DMS79 (cell line): ENCODE data around the gene PHF21A.
"Not testable (repeated sequence)": the region's sequence is repeated elsewhere in the genome, so short reads cannot be mapped to it uniquely, and the experiment has no call there.

Source experiments
- DNase-seq: peaks from one replicate; lab custom pipeline; 2025; lab: John Stamatoyannopoulos, UW

Gene PHF21A

DNA sequence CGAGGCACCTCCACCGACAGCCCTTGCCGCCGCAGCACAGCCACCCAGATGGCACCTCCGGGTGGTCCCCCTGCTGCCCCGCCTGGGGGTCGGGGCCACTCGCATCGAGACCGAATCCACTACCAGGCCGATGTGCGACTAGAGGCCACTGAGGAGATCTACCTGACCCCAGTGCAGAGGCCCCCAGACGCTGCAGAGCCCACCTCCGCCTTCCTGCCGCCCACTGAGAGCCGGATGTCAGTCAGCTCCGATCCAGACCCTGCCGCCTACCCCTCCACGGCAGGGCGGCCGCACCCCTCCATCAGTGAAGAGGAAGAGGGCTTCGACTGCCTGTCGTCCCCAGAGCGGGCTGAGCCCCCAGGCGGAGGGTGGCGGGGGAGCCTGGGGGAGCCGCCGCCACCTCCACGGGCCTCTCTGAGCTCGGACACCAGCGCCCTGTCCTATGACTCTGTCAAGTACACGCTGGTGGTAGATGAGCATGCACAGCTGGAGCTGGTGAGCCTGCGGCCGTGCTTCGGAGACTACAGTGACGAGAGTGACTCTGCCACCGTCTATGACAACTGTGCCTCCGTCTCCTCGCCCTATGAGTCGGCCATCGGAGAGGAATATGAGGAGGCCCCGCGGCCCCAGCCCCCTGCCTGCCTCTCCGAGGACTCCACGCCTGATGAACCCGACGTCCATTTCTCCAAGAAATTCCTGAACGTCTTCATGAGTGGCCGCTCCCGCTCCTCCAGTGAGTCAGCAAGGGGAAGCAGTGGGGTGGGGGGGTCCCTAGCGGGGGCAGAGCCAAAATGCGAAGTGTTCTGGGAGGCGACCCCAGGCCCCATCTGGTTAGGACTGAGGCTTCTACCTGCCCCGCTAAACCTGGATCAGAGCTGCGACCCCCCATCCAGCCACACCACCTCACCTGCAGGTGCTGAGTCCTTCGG, 218.5 kb downstream of the PHF21A start:
- no peak for DNase-seq

DNA sequence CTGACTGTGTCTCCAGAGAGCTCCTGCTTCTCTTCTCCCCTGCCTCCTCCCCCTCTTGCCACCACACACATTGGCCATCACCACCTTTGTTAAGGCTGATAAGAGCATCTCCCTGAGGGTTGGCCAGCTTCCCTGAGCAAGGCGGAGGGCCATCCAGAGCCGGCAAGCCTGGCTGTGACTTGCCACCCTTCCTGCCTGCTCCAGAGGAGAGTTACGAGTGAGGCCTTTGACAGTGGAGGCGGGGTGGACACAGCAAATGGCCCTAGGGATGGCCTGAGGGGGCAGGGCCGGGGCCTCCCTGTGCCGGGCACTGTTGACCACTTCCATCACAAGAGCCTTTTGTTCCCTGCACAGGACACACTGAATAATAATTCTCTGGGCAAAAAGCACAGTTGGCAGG, 219.6 kb downstream of the PHF21A start:
- DNase-seq = no peak

DNA sequence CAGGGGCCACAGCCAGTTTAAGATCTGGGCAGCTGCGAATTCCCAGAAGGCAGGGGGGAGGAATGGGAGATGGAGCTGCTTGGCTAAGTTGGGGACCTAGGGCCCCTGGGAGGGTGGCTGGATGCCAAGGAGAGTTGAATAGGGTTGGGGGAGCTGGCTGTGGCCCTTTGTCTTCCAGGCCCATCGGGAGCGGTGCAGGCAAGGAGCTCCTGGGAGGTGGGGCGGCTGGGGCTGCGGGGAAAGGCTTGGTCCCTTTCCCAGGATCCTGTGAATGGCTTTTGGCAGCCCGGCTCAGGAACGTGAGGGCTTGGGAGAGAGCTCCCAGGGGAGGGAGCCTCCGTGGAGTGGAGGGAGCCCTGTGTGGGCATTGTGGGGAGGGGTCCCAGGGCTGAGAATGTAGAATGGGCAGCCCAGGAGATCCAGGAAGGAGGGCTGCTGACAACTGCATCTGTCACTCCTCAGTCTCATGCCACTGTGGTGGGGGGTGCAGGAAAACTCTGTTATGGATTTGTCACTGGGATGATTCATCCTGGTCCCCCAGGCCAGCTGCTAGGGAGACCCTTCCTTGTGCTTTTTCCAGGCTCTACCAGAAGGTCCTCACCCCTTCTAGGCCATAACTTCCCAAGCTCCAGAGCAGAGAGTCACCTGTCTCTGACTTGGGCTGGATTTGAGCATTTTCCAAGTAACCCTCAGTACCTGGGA, 220.2 kb downstream of the PHF21A start:
- peak; percentile 4 for DNase-seq

GRCh38 chr11:45900175-45900800, 221.0 kb downstream of the PHF21A start:
- DNase-seq = not testable (repeated sequence)

- peak; percentile 93 for DNase-seq
Observed at GRCh38 chr11:45899448-45900174, 221.6 kb downstream of the PHF21A start.

GRCh38 chr11:45899086-45899447, 222.2 kb downstream of the PHF21A start:
- DNase-seq = peak; percentile 46

DNA sequence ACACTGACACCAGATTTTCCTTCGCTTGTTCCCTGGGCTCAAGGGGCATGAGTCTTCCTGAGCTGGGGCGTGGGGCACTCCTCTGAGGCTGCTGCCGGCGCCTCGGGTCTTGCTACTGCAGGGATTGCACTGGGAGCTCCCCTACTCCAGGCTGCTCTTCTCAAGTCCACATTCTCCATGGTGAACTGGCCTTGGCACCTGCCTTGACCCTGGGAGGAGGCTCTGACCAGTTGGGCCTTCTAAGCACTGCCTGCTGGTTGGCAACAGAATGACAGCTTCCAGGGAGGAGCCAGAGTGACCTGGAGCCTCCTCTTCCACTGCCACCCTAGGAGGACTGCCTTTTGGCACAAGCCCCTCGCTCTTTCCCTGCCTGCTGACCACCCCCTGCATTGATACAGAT, 223.7 kb downstream of the PHF21A start:
- no peak for DNase-seq

GRCh38 chr11:45896422-45896984, 224.8 kb downstream of the PHF21A start:
- peak; percentile 55 for DNase-seq

GRCh38 chr11:45895553-45896259, 225.5 kb downstream of the PHF21A start:
- no peak for DNase-seq

DNA sequence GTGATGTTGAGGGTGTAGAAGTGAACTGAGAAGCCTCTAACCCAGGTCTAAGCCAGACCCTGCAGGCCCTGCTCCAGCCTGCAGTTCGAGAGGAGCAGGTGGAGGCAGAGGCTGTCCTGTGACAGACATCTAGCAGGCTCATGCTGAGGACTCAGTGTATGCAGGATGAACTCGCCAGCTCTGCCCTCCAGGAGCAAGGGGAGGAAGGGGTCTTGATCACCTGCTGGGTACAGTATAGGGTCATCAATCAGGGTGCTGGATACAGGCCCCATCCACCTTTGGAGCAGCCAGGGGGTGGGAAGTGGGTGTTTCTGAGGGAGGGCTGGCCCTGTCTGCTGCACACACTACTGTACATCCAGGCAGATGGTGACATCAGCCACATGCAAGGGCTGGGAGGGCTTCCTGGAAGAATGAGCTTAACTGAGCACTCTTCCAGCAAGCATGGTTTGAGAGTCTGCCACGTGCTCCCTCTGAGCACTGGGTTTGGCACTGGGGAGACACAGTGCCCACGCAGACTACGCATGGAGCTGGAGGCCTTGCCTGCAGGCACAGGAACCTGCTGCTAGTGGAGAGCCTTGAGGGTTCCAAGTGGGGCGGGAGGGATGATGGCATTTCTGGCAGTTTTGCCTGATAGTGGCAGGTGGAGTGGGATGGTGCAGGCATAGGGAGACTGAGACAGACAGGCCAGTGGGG, 226.6 kb downstream of the PHF21A start:
- DNase-seq = no peak

DNA sequence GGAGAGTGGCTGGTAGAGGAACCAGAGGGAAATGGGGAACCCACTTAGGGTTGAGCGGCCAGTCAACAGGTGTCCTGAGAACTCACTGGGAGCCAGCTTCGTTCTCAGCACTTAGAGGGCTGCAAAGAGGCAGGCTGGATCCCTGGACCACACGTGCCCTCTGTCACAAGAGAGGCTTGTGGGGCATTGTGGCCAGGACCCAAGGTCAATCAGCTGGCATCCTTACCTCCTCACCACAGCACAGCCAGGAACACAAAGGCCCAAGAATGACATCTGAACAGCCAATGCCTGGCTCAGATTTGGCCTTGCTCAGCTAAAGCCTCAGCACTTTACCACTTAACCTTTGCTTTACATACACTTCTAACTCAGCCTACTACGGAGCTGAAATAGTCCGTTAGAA, 228.4 kb downstream of the PHF21A start:
- DNase-seq = no peak

GRCh38 chr11:45890886-45891550, 230.2 kb downstream of the PHF21A start:
- no peak for DNase-seq

DNA sequence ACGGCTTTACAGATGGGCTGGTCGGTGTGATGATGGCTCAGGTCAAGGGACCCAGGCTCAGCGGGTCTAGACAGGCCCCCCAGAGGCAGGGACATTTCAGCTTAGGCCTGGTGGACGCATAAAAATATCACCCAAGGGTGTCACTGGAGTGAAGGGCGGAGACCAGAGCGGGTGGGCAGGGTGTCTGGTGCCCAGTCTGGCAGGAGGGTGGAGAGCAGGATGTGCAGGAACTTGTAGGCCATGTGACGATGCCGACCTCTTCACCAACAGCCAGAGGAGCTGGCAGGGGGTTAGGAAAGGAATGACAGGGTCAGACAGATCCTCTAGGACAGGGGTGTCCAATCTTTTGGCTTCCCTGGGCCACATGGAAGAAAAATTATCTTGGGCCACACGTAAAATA, 231.3 kb downstream of the PHF21A start:
- DNase-seq = no peak

DNA sequence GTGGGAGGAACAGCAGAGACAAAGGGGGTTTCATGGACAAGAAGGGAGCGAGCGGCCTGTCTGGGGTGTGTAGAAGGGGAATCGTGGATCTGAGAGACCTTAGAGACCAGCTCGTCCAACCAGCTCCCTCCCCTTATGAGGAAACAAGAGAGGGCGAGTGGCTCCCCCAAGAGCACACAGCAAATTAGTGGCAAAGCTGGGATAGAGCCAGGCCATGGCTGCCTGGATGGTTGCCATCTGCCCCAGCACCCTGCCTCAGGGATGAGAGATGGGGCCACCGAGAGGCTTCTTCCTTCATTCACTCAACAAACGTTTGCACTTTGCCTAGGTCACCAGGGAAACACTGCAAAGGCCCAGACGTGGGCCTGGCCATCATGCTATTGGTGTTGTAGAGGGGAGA, 231.7 kb downstream of the PHF21A start:
- no peak for DNase-seq

DNA sequence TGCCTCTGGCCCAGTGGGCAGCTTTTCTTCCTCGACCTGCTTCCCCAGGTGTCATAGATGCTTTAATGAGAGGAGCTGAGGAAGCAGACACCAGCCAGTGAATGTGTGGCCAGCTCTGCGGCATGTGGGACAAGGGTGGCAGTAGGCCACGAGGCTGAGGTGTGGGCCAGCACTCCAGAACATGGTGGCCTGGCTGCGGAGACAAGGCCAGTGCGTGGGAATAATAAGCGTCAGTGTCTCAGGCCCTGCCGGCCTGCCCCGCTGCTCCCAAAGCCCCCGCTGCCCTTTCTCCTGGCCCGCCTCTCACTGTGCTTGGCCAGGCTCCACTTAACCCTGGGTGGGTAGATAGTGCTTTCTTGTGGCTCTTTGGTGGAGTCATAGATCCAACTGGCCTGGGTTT, 233.7 kb downstream of the PHF21A start:
- DNase-seq = no peak

DNA sequence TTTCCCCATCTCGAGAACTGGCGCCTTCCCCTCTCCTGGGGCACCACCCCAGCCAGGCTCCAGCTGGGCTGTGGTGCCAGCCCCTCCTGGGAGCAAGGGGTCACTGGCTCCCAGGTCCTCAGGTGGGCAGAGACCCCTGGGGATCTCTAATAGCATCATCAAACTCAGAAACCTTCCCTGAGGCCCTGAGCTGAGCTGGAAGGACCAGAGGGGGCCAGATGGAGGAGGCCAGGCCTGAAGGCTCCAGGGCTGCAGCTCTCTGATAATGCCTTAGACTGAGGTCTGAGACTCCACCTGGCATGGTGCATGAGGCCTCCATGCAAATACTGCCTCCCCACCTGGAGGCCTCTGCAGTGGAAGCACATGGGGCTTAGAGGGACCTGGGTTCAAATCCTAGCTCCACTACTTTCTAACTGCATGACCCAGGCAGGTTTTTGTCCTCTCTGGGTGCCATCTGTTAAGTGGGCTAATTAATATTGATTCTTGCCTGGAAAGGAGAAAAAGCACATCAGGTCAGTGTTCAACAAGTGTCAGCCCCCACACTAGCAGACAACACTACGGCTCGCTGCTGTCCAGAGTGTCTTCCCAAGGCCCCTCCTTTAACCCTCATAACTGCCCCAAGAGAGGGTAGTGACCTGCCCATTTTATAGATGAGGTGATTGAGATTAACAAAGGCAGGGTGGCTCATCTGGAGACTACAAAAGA, 234.3 kb downstream of the PHF21A start:
- no peak for DNase-seq

DNA sequence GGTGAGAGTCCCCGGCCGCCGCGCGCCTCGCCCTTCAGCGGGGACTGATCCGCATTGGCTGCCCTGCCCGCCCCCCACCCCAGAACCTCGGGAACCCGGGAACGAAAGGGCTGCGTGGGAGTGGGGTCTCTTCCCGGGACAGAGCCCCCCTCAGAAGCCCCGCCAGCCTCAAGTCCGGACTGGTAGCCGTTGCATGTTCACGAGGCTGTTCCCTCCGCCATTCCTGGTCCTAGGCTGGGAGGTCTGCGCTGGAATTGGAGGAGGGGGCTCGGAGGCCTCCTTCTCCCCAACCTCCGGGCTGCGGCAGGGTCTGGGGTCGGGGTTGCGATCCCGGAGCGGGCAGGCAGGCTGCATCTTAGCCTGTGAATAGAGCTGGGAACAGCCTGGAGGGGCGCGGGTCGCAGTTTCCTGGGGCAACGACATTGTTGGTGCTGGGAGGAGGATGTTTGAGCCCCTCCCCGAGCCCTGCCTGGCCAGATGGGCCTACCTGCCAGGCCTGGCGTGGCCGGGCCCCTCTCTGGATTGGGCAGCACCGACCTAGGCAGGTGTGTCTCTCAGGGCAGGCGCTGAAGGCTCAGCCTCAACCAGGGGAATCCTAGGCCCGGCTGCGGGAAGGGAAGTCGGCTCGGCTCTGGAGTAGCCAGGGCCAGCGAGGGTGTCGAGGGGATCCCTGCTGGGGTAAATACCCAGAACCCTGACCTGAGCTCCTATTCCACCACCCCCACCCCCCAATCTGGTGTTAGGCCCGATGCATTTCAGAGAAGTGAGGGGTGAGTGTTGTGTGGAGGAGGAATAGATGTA, 235.1 kb downstream of the PHF21A start:
- DNase-seq = peak; percentile 14

DNA sequence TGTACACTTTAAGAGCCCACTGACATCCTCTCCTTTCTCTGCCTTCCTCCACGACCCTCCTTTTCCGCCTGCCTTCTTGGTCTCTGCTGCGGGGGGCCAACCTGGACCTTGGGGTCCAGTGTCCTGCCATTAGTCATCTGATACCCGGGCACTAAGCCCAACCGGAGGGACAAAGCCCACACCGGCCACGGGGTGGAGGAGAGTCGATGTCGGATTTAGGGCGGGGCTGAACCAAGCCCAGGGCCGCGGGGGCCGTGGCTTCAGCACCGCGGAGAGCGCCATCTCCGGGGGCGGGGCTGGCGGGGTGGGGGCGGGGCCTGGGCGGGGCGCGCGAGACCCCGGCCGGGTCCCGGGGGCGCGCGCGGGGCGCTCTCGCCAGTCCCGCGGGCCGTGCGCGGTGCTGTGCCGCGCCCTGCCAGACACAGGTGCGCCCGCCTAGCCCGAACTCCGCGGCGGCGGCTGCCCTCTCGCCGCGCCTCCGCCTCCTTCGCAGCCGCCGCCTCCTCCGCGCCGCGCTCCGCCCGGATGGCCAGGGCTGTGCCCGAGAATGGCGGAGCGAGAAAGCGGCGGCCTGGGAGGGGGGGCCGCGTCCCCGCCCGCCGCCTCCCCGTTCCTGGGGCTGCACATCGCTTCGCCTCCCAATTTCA, 235.9 kb downstream of the PHF21A start, which contains the start of gene MAPK8IP1:
Gene MAPK8IP1, plus strand, starts transcription at position 378 of the 647 bp plus-strand sequence. Its CDS starts 170 bp downstream, at position 548.
- peak; percentile 45 for DNase-seq
